Measurements from ENCODE around the gene MLLT10.
A peak's percentile ranks its signal among the peaks of the same experiment; 100 is the strongest.

The MLLT10 gene

GRCh38 chr10:21517134-21518031 lies 16.6 kb upstream of the MLLT10 start:
- Histone ChIP-seq H3K9me3 (ENCODE audit: low read depth, low read length) (no peaks in the 10 kb centered on the region), H3K36me3 (ENCODE audit: insufficient read depth, low read length) (no peaks in the 10 kb centered on the region), H3K27ac (peak overlapping the region; percentile 60; the same call in 1 of the 2 replicates), H3K9ac (ENCODE audit: insufficient read length) (peak overlapping the region; percentile 37), H3K4me3 (peak overlapping the region; percentile 82)
- no peak for DNase-seq (ENCODE audit: low read depth, low spot score)
- no peak for TF ChIP-seq FOXP2 (optimal IDR thresholded peaks at IDR 0.05; ENCODE audit: control extremely low read depth, extremely low read length, insufficient read depth)
- TF ChIP-seq POLR2AphosphoS5 (IDR thresholded peaks at IDR 0.05; ENCODE audit: borderline replicate concordance, low read depth, low read length) = no peak
- no peak for TF ChIP-seq EZH2 (IDR thresholded peaks at IDR 0.05)

DNA sequence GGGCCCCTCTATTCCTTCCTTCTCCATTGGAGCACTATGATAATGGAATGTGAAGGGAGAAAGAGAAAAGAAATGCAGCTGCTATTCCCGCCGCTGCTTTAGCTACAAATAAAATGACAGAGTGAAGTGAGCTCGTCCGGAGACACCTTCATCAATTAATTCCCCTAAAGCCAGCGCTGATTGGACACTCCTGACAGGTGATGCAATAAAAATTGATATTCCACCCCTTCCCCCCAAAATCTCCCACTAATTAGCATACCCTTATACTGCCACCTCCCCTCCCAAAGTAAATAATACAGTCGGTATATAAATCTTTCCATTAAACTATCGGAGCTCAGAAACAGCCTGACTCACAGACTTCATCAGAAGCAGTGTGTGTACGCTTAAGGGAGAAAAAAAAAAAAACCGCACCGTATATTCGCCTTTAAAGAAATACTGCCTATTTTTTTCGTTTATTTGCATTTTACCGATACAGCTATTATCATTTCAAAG lies 15.8 kb upstream of the MLLT10 start:
- Histone ChIP-seq H3K36me3 (ENCODE audit: insufficient read depth, low read length) (no peaks in the 10 kb centered on the region), H3K4me3 (peak overlapping the region; percentile 82), H3K9me3 (ENCODE audit: low read depth, low read length) (no peaks in the 10 kb centered on the region), H3K27ac (peak overlapping the region; percentile 60; the same call in 1 of the 2 replicates), H3K9ac (ENCODE audit: insufficient read length) (peak overlapping the region; percentile 68)
- DNase-seq (ENCODE audit: low read depth, low spot score) = no peak
- TF ChIP-seq POLR2AphosphoS5 (IDR thresholded peaks at IDR 0.05; ENCODE audit: borderline replicate concordance, low read depth, low read length) (no peak), FOXP2 (optimal IDR thresholded peaks at IDR 0.05; ENCODE audit: control extremely low read depth, extremely low read length, insufficient read depth) (no peak), EZH2 (IDR thresholded peaks at IDR 0.05) (no peak)

DNA sequence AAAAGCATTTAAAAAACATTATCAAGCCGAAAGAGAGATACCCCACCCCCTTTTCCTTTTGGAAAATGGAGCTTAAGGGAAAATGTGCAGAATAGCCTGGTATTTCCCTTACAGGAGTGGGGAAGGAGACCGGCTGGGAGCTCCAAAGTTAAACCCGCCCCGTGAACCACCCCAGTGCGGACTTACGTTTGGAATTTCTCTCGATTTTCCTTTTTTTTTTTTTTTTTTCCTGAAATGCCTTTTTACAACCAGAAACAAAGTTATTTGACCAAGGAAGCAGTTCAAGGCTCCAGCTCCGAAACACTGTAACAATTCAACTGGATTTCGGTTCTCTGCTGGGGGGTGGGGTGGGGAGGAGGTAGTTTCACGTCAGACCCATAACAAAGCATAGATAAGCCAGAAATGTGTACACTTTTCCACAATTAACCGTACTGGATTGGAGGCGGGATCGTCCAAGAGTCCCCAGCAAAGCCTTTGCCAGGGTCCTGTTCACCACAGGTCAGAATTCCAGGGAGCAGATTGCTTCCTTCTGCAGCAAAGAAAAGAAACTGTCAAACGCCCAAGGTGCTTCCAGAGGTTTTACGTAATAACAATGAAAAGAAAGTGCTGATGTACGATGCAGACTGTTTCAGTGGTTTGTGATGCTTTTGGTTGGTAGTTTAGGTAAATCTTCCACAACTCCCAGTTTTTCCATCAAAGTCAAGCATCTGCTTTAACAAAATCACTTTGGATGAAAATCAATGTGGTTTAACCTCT lies 15.2 kb upstream of the MLLT10 start:
- Histone ChIP-seq H3K27ac (peak overlapping the region; percentile 91; the same call in 1 of the 2 replicates), H3K4me3 (peak overlapping the region; percentile 82), H3K9ac (ENCODE audit: insufficient read length) (peak overlapping the region; percentile 68), H3K36me3 (ENCODE audit: insufficient read depth, low read length) (no peaks in the 10 kb centered on the region), H3K9me3 (ENCODE audit: low read depth, low read length) (no peaks in the 10 kb centered on the region)
- DNase-seq (ENCODE audit: low read depth, low spot score) = no peak
- TF ChIP-seq FOXP2 (optimal IDR thresholded peaks at IDR 0.05; ENCODE audit: control extremely low read depth, extremely low read length, insufficient read depth) (no peak), POLR2AphosphoS5 (IDR thresholded peaks at IDR 0.05; ENCODE audit: borderline replicate concordance, low read depth, low read length) (no peak), EZH2 (IDR thresholded peaks at IDR 0.05) (no peak)

DNA sequence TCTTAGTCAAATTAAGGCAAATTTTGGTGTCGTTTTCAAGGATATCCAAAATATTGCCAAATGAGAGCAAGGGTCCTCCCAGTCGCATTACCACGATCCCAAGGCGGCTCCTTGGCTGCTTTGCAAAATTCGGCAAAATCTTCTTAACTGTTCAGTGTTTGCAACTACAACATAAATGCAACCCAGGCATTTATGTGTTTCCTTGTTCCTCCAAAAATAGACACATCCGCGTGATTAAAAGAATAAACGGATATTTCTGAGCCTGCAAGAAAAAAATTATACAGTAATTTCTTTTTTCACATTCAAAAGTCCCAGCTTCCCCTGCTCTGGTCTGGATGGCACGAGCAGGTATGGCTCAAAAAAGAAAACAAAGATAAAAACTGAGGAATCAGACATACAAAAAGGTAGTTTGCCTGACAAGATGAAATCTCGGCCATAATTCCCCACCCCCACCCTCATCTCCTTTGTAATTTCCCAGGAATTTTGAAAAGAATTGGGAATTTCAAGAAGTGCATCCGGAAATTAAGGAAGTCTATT lies 14.6 kb upstream of the MLLT10 start:
- Histone ChIP-seq H3K9me3 (ENCODE audit: low read depth, low read length) (no peaks in the 10 kb centered on the region), H3K27ac (peak overlapping the region; percentile 91), H3K4me3 (peak overlapping the region; percentile 82), H3K9ac (ENCODE audit: insufficient read length) (peak overlapping the region; percentile 68), H3K36me3 (ENCODE audit: insufficient read depth, low read length) (no peaks in the 10 kb centered on the region)
- no peak for DNase-seq (ENCODE audit: low read depth, low spot score)
- TF ChIP-seq EZH2 (IDR thresholded peaks at IDR 0.05) (no peak), FOXP2 (optimal IDR thresholded peaks at IDR 0.05; ENCODE audit: control extremely low read depth, extremely low read length, insufficient read depth) (no peak), POLR2AphosphoS5 (IDR thresholded peaks at IDR 0.05; ENCODE audit: borderline replicate concordance, low read depth, low read length) (no peak)

DNA sequence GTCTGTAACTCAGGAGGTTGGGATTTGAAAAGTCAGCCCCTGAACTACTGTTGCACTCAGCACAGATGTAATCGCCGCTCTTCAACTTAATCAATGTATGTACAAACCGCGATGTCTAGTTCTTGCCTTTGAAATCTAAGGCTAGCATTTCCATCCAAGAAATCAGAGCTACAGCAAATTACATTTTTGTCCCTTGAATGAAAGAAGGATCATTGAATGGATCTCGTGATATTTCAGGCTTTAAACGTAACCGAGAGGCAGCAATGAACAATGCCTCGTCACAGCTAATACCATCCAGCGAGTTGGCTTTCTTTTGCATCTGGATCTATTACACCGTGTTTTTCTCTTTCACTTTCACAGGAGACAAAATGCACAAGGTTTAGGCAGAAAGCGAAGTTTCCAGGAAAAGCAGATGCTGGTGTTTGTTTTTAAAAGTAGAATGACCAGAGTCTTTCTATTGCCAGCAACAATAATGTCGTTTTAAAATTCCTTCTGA lies 14.0 kb upstream of the MLLT10 start:
- peak overlapping the region; percentile 68 for H3K9ac ChIP-seq (ENCODE audit: insufficient read length)
- no peaks in the 10 kb centered on the region for H3K9me3 ChIP-seq (ENCODE audit: low read depth, low read length)
- TF ChIP-seq EZH2 (IDR thresholded peaks at IDR 0.05) (no peak), POLR2AphosphoS5 (IDR thresholded peaks at IDR 0.05; ENCODE audit: borderline replicate concordance, low read depth, low read length) (no peak), FOXP2 (optimal IDR thresholded peaks at IDR 0.05; ENCODE audit: control extremely low read depth, extremely low read length, insufficient read depth) (no peak)
- H3K27ac ChIP-seq = peak overlapping the region; percentile 91
- peak overlapping the region; percentile 82 for H3K4me3 ChIP-seq
- no peaks in the 10 kb centered on the region for H3K36me3 ChIP-seq (ENCODE audit: insufficient read depth, low read length)
- DNase-seq (ENCODE audit: low read depth, low spot score) = no peak

- TF ChIP-seq FOXP2 (optimal IDR thresholded peaks at IDR 0.05; ENCODE audit: control extremely low read depth, extremely low read length, insufficient read depth) (no peak), EZH2 (IDR thresholded peaks at IDR 0.05) (no peak), POLR2AphosphoS5 (IDR thresholded peaks at IDR 0.05; ENCODE audit: borderline replicate concordance, low read depth, low read length) (no peak)
- Histone ChIP-seq H3K27ac (peak overlapping the region; percentile 91; the same call in 1 of the 2 replicates), H3K36me3 (ENCODE audit: insufficient read depth, low read length) (no peaks in the 10 kb centered on the region), H3K4me3 (no peak overlapping the region), H3K9ac (ENCODE audit: insufficient read length) (no peak overlapping the region), H3K9me3 (ENCODE audit: low read depth, low read length) (no peaks in the 10 kb centered on the region)
- no peak for DNase-seq (ENCODE audit: low read depth, low spot score)
Observed at GRCh38 chr10:21520509-21520908, 13.5 kb upstream of the MLLT10 start.

- no peaks in the 10 kb centered on the region for H3K9me3 ChIP-seq (ENCODE audit: low read depth, low read length)
- no peak overlapping the region for H3K4me3 ChIP-seq
- peak overlapping the region; percentile 91 for H3K27ac ChIP-seq
- no peaks in the 10 kb centered on the region for H3K36me3 ChIP-seq (ENCODE audit: insufficient read depth, low read length)
- no peak for TF ChIP-seq FOXP2 (optimal IDR thresholded peaks at IDR 0.05; ENCODE audit: control extremely low read depth, extremely low read length, insufficient read depth)
- TF ChIP-seq POLR2AphosphoS5 (IDR thresholded peaks at IDR 0.05; ENCODE audit: borderline replicate concordance, low read depth, low read length) = no peak
- TF ChIP-seq EZH2 (IDR thresholded peaks at IDR 0.05) = no peak
- H3K9ac ChIP-seq (ENCODE audit: insufficient read length) = no peak overlapping the region
- DNase-seq (ENCODE audit: low read depth, low spot score) = no peak
Observed at GRCh38 chr10:21520949-21521348, 13.1 kb upstream of the MLLT10 start.
